HepG2 (cell line): Measurements from ENCODE around the gene NFATC2. TPM values are rescaled to one million over a fixed set of nuclear protein-coding genes. Genes with fewer than 3 reads are reported as not detected.

Experiments used
- AFF4 ChIP-seq: sonication (generic); formaldehyde crosslinking; IDR thresholded peaks from 2 replicates; pipeline ENCODE4 v1.4.0; 2020; ENCODE audit warnings: missing genetic modification reagents
- DZIP1 ChIP-seq: sonication (generic); formaldehyde crosslinking; IDR thresholded peaks from 2 replicates; pipeline ENCODE4 v1.5.0; 2020; ENCODE audit warnings: mild to moderate bottlenecking, missing genetic modification reagents
- ETV6 ChIP-seq: sonication (generic); formaldehyde crosslinking; conservative IDR thresholded peaks from 2 replicates; pipeline ENCODE4 v1.4.0; 2020; ENCODE audit warnings: missing genetic modification reagents
- FOXK2 ChIP-seq: fragments of 450-650 bp; IDR thresholded peaks from 2 replicates; pipeline ENCODE4 v1.6.1; 2016
- HNRNPUL1 ChIP-seq: fragments of 200-400 bp; formaldehyde crosslinking; IDR thresholded peaks from 2 replicates; pipeline ENCODE4 v1.6.1; 2017; ENCODE audit warnings: low read depth, mild to moderate bottlenecking, low read length, moderate library complexity
- IRF1 ChIP-seq: sonication (generic); formaldehyde crosslinking; IDR thresholded peaks from 2 replicates; pipeline ENCODE4 v1.4.0; 2020; ENCODE audit warnings: low read depth, mild to moderate bottlenecking, missing genetic modification reagents
- MBD4 ChIP-seq: IDR thresholded peaks from 2 replicates; pipeline ENCODE4 v1.6.1; 2012; ENCODE audit warnings: low read length, inconsistent platforms, borderline replicate concordance
- NKX3-1 ChIP-seq: sonication (generic); formaldehyde crosslinking; IDR thresholded peaks from 2 replicates; pipeline ENCODE4 v1.5.0; 2020; ENCODE audit warnings: missing genetic modification reagents
- SMC3 ChIP-seq: IDR thresholded peaks from 2 replicates; pipeline ENCODE4 v1.6.1; 2011; ENCODE audit warnings: low read length, improper control_type of control experiment
- TCF7 ChIP-seq: sonication (generic); IDR thresholded peaks from 2 replicates; pipeline ENCODE4 v1.6.1; 2016; ENCODE audit warnings: antibody characterized with exemption, low read depth
- ZNF256 ChIP-seq: sonication (generic); formaldehyde crosslinking; conservative IDR thresholded peaks from 2 replicates; pipeline ENCODE4 v1.4.0; 2020; ENCODE audit warnings: missing genetic modification reagents
- ZNF337 ChIP-seq: sonication (generic); formaldehyde crosslinking; IDR thresholded peaks from 2 replicates; pipeline ENCODE4 v1.5.1; 2020; ENCODE audit warnings: missing genetic modification reagents, low read depth, mild to moderate bottlenecking, borderline replicate concordance
- ZNF343 ChIP-seq: sonication (generic); formaldehyde crosslinking; IDR thresholded peaks from 2 replicates; pipeline ENCODE4 v1.4.0; 2020; ENCODE audit warnings: mild to moderate bottlenecking, missing genetic modification reagents
- ZNF44 ChIP-seq: sonication (generic); formaldehyde crosslinking; IDR thresholded peaks from 2 replicates; pipeline ENCODE4 v1.5.1; 2020; ENCODE audit warnings: mild to moderate bottlenecking, missing genetic modification reagents
- ZNF567 ChIP-seq: sonication (generic); formaldehyde crosslinking; IDR thresholded peaks from 2 replicates; pipeline ENCODE4 v1.8.1; 2023; ENCODE audit warnings: mild to moderate bottlenecking, missing genetic modification reagents, borderline replicate concordance
- polyA plus RNA-seq, 8 experiments: library from polyadenylated mRNA; depleted of rRNA in 3 of 8; stranded (reverse) in 7 of 8; unstranded in 1 of 8; fragments of >200 nt; fragmentation: Illumina TruSeq in 4 of 8; extraction: Trizol in 4 of 8; gene quantifications; 2 replicates each; pipeline versions ENCODE4 v1.2.1 to v1.2.3, GENCODE V29; 2011 to 2016; ENCODE audit warnings: low read depth in 4 of 8, missing spikeins in 1 of 8, mixed read lengths in 1 of 8; ENCODE audit not compliant: insufficient read depth in 1 of 8
- total RNA-seq, 5 experiments: library from RNA; depleted of rRNA; stranded (reverse); fragments of >200 nt; fragmentation: Illumina TruSeq; extraction: Trizol; gene quantifications; 2 replicates each; pipeline ENCODE4 v1.2.3, GENCODE V29; 2016; ENCODE audit warnings: low read depth in 1 of 5
- TF ChIP-seq, protein P1 (sequence below): IDR thresholded peaks from 2 replicates; pipeline ENCODE4 v1.6.1; 2016; ENCODE audit warnings: low read depth, borderline replicate concordance
- TF ChIP-seq, protein P2 (sequence below): sonication (generic); formaldehyde crosslinking; IDR thresholded peaks from 2 replicates; pipeline ENCODE4 v1.5.1; 2020; ENCODE audit warnings: mild to moderate bottlenecking, missing genetic modification reagents, moderate library complexity

The NFATC2 gene
- total and polyA plus RNA-seq, 2 of the 13 experiments (the other 11 are each of a cell fraction or from before 2014, with no cell fraction given) = 1.9 to 3.3 TPM

GRCh38 chr20:51563486-51564332, 21.2 kb upstream of the NFATC2 start (continued):
- TF ChIP-seq AFF4 (CRISPR knock-in tag) = no peak
- TF ChIP-seq, protein P1, sequence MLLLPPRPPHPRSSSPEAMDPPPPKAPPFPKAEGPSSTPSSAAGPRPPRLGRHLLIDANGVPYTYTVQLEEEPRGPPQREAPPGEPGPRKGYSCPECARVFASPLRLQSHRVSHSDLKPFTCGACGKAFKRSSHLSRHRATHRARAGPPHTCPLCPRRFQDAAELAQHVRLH (CRISPR knock-in tag) = no peak
- TF ChIP-seq SMC3 = no peak
- TF ChIP-seq ZNF256 = no peak
- TF ChIP-seq ZNF343 (CRISPR knock-in tag) = no peak
- peak; percentile 20; the same call in 1 of the 2 replicates for TF ChIP-seq TCF7
- TF ChIP-seq, protein P2, sequence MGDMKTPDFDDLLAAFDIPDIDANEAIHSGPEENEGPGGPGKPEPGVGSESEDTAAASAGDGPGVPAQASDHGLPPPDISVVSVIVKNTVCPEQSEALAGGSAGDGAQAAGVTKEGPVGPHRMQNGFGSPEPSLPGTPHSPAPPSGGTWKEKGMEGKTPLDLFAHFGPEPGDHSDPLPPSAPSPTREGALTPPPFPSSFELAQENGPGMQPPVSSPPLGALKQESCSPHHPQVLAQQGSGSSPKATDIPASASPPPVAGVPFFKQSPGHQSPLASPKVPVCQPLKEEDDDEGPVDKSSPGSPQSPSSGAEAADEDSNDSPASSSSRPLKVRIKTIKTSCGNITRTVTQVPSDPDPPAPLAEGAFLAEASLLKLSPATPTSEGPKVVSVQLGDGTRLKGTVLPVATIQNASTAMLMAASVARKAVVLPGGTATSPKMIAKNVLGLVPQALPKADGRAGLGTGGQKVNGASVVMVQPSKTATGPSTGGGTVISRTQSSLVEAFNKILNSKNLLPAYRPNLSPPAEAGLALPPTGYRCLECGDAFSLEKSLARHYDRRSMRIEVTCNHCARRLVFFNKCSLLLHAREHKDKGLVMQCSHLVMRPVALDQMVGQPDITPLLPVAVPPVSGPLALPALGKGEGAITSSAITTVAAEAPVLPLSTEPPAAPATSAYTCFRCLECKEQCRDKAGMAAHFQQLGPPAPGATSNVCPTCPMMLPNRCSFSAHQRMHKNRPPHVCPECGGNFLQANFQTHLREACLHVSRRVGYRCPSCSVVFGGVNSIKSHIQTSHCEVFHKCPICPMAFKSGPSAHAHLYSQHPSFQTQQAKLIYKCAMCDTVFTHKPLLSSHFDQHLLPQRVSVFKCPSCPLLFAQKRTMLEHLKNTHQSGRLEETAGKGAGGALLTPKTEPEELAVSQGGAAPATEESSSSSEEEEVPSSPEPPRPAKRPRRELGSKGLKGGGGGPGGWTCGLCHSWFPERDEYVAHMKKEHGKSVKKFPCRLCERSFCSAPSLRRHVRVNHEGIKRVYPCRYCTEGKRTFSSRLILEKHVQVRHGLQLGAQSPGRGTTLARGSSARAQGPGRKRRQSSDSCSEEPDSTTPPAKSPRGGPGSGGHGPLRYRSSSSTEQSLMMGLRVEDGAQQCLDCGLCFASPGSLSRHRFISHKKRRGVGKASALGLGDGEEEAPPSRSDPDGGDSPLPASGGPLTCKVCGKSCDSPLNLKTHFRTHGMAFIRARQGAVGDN (CRISPR knock-in tag) = peak; percentile 26
- TF ChIP-seq HNRNPUL1 = no peak
- 0 out of 2 replicates have a peak, but pooled peaks have one; percentile 70 for TF ChIP-seq IRF1 (CRISPR knock-in tag)
- no peak for TF ChIP-seq ZNF337 (CRISPR knock-in tag)
- TF ChIP-seq ZNF567 (CRISPR knock-in tag) = no peak
- TF ChIP-seq FOXK2 = no peak
- no peak for TF ChIP-seq DZIP1 (CRISPR knock-in tag)
- no peak for TF ChIP-seq MBD4
- no peak for TF ChIP-seq ZNF44 (CRISPR knock-in tag)
- no peak for TF ChIP-seq ETV6 (CRISPR knock-in tag)
- TF ChIP-seq NKX3-1 = no peak
